Right lung (tissue), 5 donors: ENCODE data around the gene TFCP2L1. TPM values are rescaled to one million over a fixed set of nuclear protein-coding genes. Genes with fewer than 3 reads are reported as not detected.

ENCODE experiments used
- DNase-seq, 2 donors: peaks; one replicate each; pipeline ENCODE4 v3.0.0-alpha.2; 2013
- polyA plus RNA-seq, 5 donors: library from polyadenylated mRNA; unstranded; fragments of 120-200 nt; gene quantifications; one replicate each; pipeline versions ENCODE4 v1.2.1 to v1.2.3, GENCODE V29; 2013; ENCODE audit warnings: inconsistent platforms in 1 of 5, low replicate concordance in 1 of 5; ENCODE audit not compliant: insufficient read length in 5 of 5, insufficient read depth in 1 of 5

The TFCP2L1 gene
- polyA plus RNA-seq, 5 donors: 1.9 to 5.5 (median 4.4) TPM

DNA sequence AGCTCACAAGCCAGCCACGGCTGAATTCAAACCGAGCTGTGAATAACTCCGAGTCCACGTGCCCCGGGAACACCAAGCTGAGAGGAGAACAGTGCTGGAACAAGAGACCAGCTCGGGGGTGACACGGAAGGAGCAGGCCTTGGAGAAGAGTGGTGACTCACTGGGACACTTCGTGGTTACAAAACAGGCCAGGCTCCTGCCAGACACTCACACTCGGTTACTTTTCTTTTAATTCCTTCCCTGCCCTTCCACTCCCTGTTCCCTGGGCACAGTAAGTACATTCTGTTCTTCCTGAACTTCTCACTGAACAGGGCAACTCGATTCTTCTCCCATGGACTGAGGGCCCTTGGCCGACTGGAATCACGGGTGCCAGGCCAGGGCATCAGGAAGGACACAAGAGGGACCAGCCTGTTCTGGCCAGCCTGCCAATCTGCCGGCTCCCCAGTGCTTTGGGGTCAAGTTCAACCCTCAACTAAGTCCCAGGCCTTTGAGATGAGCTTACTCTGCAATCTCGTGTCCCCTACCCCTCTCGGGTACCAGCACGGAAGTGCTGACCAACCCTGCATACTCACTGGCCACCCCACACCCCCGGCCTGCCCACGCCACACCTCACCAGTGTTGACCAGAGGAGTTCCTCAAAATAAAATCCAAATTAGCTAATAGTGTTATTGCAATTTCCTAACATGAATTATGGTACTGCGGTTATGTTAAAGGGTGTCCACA lies 87.5 kb downstream of the TFCP2L1 start:
- no peak for DNase-seq

DNA sequence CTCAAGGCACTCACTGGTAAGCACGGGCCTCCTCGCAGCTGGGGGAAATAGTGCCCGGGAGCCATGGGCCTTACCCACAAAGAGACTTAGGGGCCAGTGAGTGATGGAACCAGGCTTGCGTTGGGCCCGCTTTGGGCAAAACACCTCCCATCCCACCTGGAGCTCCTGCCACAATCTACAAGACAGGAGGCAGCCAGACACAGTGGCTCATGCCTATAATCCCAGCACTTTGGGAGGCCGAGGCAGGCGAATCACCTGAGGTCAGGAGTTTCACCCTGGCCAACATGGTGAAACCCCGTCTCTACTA lies 88.2 kb downstream of the TFCP2L1 start:
- DNase-seq: no peak

DNA sequence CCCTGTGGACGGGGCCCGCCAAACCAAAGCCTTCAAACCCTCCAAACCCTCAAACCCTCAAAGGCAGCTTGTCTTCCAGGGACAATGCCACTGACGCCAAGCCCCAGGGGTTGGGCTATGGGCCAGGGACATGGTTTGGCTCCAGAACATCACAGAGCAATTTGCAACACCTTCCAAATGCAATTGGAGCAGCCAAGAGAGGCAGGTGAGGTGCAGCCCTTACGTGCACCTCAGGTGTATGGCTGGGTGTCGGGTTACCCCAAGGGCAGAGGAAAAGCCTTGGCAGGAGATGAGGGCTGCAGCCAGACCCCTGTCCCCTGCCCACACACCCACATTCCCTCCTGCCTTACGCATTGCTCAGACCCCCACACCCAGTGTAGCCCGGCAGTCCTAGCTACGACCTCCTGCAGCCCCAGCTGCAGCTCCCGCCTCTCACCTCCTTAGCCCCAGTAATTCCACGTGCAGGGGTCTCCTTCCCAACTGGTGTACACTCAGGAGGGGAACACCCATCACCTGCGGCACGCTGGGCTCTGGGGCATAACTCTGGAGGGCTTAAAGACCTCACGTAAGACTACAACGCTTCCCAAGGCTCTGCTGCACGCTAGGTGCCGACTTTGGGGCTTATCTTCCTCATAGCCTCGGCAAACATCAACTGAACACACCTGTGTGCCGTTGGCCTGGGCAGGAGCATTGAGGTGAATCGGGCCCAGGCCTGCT lies 88.7 kb downstream of the TFCP2L1 start:
- DNase-seq: no peak

DNA sequence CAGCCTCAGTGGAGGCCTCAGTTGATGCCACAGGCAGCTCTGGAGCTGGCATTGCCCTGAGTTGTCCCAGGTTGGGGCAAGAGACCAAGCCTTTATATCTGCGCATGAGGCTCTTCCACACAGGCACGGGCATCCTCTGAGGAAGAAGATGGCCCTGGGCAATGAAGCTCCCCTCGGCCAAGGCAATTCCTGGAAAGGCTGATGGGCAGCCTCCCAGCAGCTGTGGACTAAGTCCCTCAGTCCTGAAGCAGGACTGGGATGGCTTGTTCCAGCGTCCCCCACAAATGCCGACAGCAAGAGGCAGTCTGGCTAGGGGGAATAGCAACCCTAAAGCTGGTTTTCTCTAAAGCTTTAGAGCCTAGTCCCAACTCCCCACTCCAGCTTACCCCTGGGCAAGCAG lies 90.0 kb downstream of the TFCP2L1 start:
- no peak for DNase-seq

DNA sequence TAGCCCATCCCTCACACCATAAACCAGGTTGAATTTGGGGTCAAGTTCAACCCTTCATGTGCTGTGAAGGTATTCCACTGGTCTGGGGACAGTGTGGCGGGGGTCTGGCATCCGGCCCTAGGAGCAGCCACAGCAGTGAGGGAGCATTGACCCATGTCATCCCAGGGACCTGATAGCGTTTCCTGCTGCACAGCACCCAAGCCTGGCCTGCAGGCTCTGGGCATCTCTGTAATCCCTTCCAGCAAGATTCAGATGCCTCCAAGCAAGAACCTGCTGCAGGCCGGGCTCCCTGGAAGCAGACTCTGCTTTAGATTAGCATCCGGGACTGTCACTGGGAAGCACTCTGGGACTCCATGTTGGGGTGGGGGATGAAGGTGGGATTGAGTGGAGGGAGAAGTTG lies 90.4 kb downstream of the TFCP2L1 start:
- DNase-seq: no peak

DNA sequence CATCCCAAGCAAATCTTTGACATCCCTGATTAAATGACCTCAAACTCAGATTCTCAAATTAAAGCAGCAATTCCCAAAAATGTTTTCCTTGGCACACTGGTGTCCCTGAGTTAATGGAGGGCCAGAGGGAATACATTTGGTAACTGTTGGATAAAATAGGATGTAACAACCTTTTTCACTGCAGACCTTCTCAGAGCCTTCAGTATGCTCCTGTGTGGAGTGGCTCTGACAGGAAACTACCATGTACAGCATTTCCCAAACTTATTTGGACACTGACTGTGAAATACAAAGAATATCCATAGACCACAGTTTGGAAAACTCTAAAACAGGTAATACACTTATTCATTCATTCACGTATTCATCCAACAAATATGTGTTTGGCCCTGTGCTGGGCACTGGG lies 91.8 kb downstream of the TFCP2L1 start:
- DNase-seq: no peak

DNA sequence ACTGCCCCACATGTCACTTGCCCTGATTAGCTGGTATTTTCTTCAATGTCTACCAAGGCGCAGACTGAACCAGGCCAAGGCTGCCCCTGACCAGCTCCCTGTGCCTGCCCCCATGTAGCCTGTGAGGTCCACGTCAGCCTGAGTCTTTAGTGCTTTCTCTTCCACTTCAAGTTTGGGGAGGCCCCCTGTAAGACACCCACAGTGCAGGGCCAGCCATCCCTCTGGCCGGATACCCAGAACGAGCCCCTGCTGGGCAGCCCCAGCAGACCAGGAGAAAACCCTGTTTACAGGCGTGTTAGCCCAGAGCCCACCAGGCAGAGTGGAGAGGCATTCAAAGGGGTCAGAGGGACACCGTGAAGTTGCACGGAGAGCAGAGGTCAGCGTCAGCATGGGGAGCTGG lies 92.4 kb downstream of the TFCP2L1 start:
- DNase-seq: no peak

DNA sequence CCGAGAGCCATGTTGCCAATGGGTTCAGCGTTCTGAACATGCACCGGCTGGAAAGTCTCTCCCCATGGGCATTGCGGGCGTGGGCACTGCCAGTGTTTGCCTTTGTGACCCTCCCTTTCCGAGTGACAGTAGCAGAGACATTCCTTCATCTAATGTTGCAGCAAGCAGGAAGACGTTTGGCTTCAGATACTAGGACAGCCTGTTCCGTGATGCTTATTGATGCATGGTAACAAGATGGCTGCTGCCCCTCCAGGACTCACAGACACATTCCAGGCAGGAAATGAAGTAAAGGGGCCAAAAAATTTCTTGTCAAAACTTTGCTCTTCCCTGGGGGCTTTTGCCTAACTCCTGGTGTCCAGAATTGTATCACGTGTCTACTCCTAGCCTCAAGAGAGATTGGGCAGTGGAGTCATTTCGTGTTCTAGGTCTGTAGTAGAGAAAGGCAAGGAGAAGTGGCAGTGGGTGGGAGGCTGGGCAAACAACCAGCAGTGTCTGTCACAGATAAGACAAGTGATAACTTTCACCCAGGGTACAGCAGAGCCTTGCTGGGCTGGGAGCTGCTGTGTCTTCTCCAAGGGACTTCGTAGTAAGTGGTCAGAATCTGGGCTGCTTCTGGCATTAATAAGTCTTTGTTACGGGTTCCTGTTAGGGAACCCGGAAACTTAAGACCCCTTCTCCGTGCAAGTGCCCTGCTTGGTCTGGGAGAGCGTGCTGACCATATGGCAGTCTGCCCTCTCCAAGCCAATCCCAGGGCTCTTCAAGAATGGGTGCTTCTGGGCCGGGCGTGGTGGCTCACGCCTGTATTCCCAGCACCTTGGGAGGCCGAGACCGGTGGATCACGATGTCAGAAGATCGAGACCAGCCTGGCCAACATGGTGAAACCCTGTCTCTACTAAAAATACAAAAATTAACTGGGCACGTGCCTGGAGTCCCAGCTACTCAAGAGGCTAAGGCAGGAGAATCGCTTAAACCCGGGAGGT lies 93.5 kb downstream of the TFCP2L1 start:
- no peak for DNase-seq

DNA sequence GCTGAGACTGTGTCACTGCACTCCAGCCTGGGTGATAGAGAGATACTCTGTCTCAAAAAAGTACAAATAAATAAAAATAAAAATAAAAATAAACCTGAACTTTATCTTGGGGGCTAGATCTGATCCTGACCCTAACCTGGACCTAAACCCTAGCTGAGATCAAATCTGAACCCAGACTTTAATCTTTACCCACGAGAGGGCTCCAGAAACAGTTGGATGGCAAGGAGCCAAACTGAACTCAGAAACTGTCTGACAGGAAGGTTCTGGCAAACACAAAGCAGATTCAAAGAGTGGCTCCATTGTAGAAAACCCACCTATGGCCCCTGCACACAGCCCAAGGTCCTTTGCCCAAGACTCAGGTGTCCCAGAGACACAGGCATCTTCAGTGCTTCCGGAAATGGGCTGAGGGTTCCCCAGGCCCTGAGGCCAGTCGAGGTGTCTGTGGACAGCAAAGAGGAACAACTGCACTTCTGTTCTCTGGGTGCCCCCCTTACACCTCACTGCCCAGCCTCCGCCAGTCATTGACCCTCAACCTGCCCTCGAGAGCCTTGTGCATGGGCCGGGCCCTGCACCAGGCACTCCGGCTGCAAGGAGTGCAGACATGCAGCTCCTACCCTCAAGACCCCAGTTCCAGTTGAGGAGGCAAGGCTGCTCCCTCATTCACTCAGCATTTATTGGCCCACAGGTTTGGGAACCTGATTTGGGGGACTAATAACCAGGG lies 95.2 kb downstream of the TFCP2L1 start:
- no peak for DNase-seq

DNA sequence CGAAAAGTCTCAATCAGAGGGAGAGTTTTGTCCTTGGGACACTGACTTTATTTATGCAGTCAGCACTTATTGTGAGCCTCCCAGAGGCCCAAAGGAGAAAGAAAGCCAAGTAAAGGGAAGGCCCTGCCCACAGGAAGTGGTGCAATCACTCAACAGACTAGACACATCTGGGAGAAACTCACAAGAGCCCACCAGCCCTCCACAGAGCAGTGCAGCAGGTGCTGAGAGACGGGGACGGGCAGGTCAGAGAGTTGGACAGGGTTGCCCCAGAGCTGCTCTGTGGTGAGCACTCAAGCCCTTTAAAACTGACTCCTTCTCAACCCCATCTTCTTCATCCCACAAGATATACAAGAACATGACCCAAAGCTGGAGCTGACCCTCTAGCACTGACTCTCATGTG lies 96.0 kb downstream of the TFCP2L1 start:
- no peak for DNase-seq

DNA sequence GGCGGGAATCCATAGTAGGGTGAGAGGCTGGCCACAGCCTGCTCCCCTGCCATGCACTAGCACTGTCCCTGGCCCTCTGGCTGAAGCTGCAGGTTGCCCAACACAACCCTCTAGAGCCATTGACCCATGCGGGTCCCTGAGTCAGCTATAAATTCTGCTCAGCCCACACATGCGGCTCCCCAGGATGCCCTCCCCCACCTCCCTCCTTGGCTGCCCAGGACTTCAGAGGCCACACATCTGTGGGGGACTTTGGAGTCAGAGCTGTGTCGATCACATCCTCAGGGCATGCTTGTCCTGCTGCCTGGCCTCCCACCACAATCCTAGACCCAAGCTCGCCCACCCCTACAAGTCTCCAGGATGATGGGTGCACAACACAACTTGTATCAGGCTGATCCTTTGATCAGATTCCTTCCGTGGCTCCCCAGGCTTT lies 97.0 kb downstream of the TFCP2L1 start:
- DNase-seq: no peak

DNA sequence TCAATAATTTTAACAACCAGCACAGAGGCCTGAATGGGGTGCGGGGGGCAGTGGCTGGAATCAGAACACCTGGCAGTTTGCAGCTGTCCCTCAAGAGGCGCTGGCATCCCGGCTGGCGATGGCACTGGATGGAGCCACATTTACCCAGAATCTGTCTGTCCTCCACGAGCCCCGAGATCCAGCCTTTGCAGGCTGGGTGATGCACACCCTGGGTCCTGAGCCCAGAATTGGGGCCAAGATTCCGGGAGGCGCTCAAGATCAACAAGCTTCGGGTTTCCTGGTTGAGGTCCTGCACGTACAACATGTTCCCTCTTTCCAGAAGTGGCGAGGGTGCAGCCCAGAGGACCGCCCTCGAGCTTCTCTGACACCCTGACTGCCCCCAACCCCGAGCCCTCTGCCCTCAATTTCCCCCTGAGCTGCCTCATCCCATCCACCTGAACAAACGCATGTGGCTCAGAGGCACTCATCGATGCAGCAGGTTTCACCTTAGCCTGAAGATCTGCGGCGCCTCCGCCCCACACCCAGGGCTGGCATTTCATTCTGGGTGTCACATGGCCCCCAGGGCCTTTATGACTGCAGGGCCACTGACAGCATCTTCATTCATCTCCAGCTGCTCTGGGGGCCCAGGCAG lies 97.5 kb downstream of the TFCP2L1 start:
- DNase-seq: no peak

DNA sequence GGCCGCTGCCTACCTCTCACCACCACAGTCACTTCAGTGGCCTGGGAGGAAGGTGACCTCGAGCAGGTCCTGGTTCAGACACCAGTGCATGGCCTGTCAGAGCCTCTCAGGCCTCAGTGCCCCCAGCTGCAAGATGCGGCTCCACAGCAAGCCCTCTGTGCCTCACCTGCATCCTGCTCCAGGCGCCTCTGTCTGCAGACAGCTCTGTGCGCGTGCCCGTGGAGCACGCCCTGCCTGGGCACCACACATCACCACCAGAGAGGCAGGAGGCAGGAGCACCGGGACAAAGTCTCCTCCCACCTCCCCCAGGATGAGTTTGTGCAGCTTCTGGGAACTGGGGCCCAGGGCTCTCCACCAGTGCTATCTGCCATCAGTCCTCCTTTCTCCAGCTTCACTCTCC lies 98.7 kb downstream of the TFCP2L1 start:
- DNase-seq: no peak

DNA sequence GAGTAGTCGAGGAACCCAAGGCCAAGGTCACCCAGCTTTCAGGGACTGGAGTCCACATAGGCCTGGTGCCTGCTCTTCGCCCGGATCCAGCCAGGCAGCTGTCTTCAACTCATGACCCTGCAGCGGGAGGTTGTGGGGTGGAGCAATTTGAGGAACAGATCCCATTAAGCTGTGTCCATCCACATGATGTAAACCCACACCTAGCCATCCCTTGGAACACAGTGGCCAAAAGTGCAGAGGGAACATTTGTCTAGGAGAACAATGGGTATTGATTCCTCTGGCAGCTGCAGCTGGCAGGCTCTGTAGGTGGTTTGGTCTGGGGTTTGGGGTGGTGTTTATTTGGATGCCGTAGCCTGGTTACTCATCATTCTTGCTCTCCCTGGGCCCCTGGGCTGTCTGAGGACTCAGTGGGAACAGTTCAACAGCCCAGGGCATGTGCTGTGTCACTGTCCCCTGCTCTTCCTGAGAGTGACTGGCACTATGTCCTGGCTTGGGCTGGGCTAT lies 99.4 kb downstream of the TFCP2L1 start:
- no peak for DNase-seq

DNA sequence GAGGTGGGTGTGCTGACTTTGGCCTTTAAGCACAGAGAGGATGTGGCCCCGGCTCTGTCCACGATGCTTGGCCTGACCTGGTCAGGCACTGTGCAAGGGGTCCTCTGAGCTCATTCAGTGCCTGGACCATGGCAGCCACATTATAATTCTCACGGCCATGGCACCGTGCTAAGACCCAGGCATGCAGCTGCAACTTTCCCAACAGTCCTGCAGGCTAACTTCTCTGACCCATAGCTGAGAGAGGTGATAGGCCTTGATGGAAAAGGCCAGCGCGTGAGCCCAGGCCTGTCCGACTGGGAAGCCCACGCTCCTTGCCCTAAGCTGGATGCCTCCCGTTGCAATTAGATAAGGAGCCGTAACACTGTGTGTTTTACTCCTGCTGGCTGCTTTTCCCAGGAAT lies 99.9 kb downstream of the TFCP2L1 start:
- DNase-seq: no peak

DNA sequence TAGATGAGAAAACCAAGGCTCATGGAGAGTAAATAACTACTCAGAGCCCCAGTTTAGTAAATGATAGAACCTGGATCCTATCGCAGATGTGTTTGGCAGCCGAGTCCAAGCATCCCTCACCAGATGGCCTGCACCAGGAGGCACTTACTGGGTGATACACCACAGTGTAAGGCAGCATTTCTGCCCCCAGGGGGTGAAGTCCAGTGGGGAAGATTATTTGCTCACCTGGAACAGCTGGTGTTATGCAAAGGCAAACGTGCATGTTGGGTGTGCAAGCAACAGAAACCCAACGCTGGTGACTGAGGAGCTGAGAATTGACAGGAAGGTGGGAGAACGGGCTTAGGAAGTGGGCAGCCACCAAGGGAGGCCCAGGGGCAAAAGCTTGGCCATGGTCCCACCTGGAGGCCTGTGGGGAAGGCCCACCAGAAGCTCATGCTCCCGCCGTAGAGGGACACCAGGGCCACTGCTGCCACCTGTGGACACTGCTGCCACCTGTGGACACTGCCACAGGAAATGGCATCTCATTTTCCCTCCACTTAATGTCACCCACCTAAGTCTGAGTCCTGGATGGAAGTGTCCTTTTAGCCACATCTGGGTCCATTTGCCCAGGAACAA lies 100.6 kb downstream of the TFCP2L1 start:
- no peak for DNase-seq

DNA sequence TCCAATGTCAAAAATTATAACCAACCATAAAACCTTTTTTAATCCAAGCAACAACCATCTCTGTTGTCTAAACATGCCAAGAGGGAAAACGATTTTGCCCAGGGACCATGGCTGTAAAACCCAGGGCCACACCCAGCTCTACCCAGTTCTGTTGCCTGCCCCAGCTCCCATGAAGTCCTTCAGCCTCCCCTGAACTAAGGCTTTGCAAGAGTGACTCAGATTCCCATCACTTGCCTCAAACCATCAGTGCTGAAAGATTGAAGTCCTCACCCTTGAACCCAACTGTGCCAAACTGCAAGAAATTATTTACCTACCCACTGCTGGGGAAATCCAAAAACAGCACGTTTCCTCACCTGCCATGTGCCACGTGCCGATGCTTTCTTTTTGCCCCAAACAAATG lies 102.5 kb downstream of the TFCP2L1 start:
- DNase-seq: no peak

DNA sequence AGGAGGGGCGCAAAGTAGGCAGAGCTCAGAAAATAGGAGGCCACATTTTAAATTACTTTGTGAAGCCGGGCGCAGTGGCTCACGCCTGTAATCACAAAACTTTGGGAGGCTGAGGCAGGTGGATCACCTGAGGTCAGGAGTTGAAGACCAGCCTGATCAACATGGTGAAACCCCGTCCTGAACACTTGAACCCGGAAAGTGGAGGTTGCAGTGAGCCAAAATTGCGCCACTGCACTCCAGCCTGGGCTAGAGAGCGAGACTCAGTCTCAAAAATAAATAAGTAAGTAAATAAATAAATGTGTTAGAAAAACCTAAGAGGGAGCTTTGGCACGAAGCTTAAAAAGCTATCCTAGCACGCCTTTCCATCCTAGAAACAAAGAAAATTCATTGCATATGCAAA lies 105.5 kb downstream of the TFCP2L1 start:
- DNase-seq: no peak

DNA sequence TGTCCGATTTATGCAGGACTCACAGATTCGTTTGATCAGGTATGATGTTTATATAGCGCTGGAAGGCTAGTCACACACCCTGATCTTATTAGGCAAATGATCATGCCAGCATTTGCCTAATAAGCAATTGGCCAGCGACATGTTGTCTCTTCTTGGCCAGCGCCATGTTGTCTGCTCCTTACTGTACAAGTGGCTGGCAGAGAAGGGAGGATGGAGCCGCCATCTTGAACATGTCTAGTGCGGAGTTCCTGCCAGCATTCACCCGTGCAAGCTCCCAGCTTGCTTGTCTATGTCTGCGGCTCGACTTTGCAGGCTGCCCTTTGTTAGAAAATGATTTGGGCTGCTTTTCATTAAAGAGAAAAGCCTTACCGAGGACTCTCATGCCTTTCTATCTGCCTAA lies 106.3 kb downstream of the TFCP2L1 start:
- DNase-seq: no peak

DNA sequence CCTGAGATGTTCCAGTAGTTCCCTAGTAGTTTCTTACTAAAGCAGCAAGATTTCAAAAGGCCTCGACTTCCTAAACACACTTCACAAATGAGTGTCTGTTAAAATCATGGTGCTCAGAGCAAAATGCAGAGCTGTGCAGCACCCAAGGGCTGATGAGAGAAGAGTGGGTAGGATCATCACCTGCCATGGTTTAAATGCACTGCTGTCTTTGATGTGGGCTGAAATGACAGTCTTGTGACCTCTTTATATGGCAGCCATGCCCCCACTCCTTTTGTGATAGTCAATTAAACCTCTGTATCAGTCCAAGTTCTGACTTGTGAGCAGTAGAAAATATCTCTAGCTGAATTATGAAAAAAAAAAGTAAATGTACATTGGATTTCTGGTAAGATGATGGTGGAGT lies 107.1 kb downstream of the TFCP2L1 start:
- DNase-seq: no peak

DNA sequence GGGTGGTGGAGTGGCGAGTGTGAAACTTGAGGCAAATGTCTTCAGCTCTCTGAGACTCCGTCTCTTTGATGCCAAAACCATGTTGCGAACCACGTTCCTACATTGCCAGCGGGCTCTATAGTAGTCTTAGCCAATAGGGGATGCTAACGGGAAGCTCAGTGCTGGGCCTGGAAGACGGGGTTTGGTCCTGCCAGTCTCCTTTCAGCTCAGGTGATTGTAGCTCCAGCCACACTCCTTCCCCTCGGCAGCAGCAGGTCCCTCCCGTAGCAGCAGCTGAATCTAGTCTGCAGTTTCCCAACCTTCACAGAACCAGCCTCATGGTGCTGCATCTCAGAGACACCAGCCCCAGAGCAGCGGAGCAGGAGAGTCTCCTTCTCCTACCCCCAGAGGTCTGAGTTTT lies 109.7 kb downstream of the TFCP2L1 start:
- DNase-seq: no peak
